ENCODE results near the gene KRT86. TPM values are rescaled to one million over a fixed set of nuclear protein-coding genes. Genes with fewer than 3 reads are reported as not detected.

KRT86 gene
- total and polyA plus RNA-seq, 9 of the 15 experiments (the other 6 are each of a cell fraction or from before 2014, with no cell fraction given) = not detected

GRCh38 chr12:52322069-52322468 lies 47.6 kb downstream of the KRT86 start (continued):
- TF ChIP-seq CHD7 (IDR thresholded peaks at IDR 0.05; ENCODE audit: low read depth, low read length) = no peak
- TF ChIP-seq MTA1 (IDR thresholded peaks at IDR 0.05; ENCODE audit: borderline replicate concordance) = no peak
